HCT116 (cell line): ENCODE results near the gene GIMAP5. TPM values are rescaled to one million over a fixed set of nuclear protein-coding genes. Genes with fewer than 3 reads are reported as not detected.
"Not testable (repeated sequence)": the region's sequence is repeated elsewhere in the genome, so short reads cannot be mapped to it uniquely, and the experiment has no call there.

Experiments
- ATAC-seq: fragments of 200-7000 bp; cut with Tn5 transposase; 2 replicates; pipeline ENCODE4 v1.9.1; 2020; ENCODE audit warnings: mild to moderate bottlenecking, moderate library complexity
- BruUV-seq: library from RNA; stranded (reverse); fragments of 400-500 nt; replicated peaks from 2 replicates; lab custom pipeline; 2021; lab: Mats Ljungman, UMichigan
- CTCF ChIA-PET: fragments of 300-600 bp; sonication (Branson Sonifier 250); formaldehyde crosslinking; loops from one replicate; lab custom pipeline; 2021; ENCODE audit warnings: antibody characterized with exemption; lab: Charles Lee
- POLR2A ChIA-PET: fragments of 300-600, 350-600 bp; sonication (Branson Sonifier 250); formaldehyde crosslinking; loops from one replicate; lab custom pipeline; 2021; ENCODE audit warnings: antibody characterized with exemption; lab: Charles Lee
- RAD21 ChIA-PET, 2 experiments: fragments of 300-600 bp; sonication (Branson Sonifier 250); formaldehyde crosslinking; loops; one replicate each; lab custom pipeline; 2023; ENCODE audit warnings: low total read pairs in 2 of 2; ENCODE audit not compliant: uncharacterized antibody in 2 of 2, unreplicated experiment in 2 of 2, low non-redundant PET in 1 of 2; lab: Charles Lee
- DNase-seq: peaks from one replicate; pipeline ENCODE4 v3.0.0-alpha.2; 2010; ENCODE audit warnings: low read depth, low spot score
- H2AFZ ChIP-seq: fragments of 200-600 bp; shearing (Covaris generic), sonication (generic); 2 replicates; pipeline ENCODE4 v1.6.1; 2017; ENCODE audit warnings: low read depth, mixed run types, mixed read lengths, antibody characterized with exemption, low read length; ENCODE audit not compliant: poor library complexity, severe bottlenecking
- H3K27ac ChIP-seq: 2 replicates; pipeline ENCODE4 v1.5.1; 2012; ENCODE audit warnings: low read depth, low read length
- H3K27me3 ChIP-seq: fragments of 200-600 bp; sonication (generic); 2 replicates; pipeline ENCODE4 v1.6.1; 2016; ENCODE audit warnings: mixed run types, low read length, mixed read lengths; ENCODE audit not compliant: insufficient read depth
- H3K36me3 ChIP-seq, 2 experiments: fragments of 200-500 bp in 1 of 2; fragments of 200-600 bp in 1 of 2; sonication (Bioruptor generic) in 1 of 2; sonication (generic) in 1 of 2; 2 replicates each; pipeline versions ENCODE4 v1.5.1 to v1.6.1; 2014 to 2016; ENCODE audit warnings: low read length in 2 of 2, inconsistent platforms in 1 of 2, mixed read lengths in 1 of 2, mixed run types in 1 of 2; ENCODE audit not compliant: insufficient read depth in 2 of 2, control insufficient read depth in 1 of 2
- H3K4me1 ChIP-seq, 2 experiments: fragments of 200-600 bp in 1 of 2; sonication (generic) in 1 of 2; 2 replicates each; pipeline versions ENCODE4 v1.5.1 to v1.6.1; 2012 to 2017; ENCODE audit warnings: low read length in 2 of 2, inconsistent platforms in 1 of 2, mild to moderate bottlenecking in 1 of 2, mixed read lengths in 1 of 2, mixed run types in 1 of 2, moderate library complexity in 1 of 2; ENCODE audit not compliant: insufficient read depth in 2 of 2, control insufficient read depth in 1 of 2
- H3K4me2 ChIP-seq: fragments of 200-600 bp; sonication (generic); 2 replicates; pipeline ENCODE4 v1.6.1; 2017; ENCODE audit warnings: mixed run types, low read length, mixed read lengths
- H3K4me3 ChIP-seq, 2 experiments: fragments of 200-600 bp in 1 of 2; sonication (generic) in 1 of 2; replicated peaks in 1 of 2; 2 replicates each; pipeline ENCODE4 v1.5.1; 2011 to 2016; ENCODE audit warnings: low read length in 2 of 2, control low read depth in 1 of 2, low read depth in 1 of 2, mild to moderate bottlenecking in 1 of 2, mixed read lengths in 1 of 2, mixed run types in 1 of 2
- H3K79me2 ChIP-seq: fragments of 200-600 bp; sonication (generic); 2 replicates; pipeline ENCODE4 v1.6.1; 2017; ENCODE audit warnings: mild to moderate bottlenecking, mixed run types, low read length, moderate library complexity, mixed read lengths; ENCODE audit not compliant: insufficient read depth
- H3K9ac ChIP-seq: fragments of 200-600 bp; sonication (generic); 2 replicates; pipeline ENCODE4 v1.6.1; 2016; ENCODE audit warnings: low read length, mixed read lengths
- H3K9me2 ChIP-seq: fragments of 200-600 bp; sonication (generic), shearing (Covaris generic); 2 replicates; pipeline ENCODE4 v1.6.1; 2017; ENCODE audit warnings: mixed run types, mild to moderate bottlenecking, moderate library complexity; ENCODE audit not compliant: insufficient read depth
- H3K9me3 ChIP-seq, 2 experiments: fragments of 200-500 bp in 1 of 2; fragments of 200-600 bp in 1 of 2; sonication (Bioruptor generic) in 1 of 2; sonication (generic) in 1 of 2; 2 replicates each; pipeline ENCODE4 v1.6.1; 2014 to 2017; ENCODE audit warnings: low read length in 2 of 2, mixed read lengths in 2 of 2, inconsistent platforms in 1 of 2, low read depth in 1 of 2, mild to moderate bottlenecking in 1 of 2, mixed run types in 1 of 2, moderate library complexity in 1 of 2; ENCODE audit not compliant: control insufficient read depth in 1 of 2, insufficient read depth in 1 of 2
- H4K20me1 ChIP-seq: fragments of 200-600 bp; sonication (generic), shearing (Covaris generic); 2 replicates; pipeline ENCODE4 v1.6.1; 2017; ENCODE audit warnings: mixed run types, mild to moderate bottlenecking, moderate library complexity; ENCODE audit not compliant: insufficient read depth
- CBX3 ChIP-seq: IDR thresholded peaks from 2 replicates; pipeline ENCODE4 v1.6.1; 2012; ENCODE audit warnings: low read depth
- ZNF274 ChIP-seq: fragments of 200-500 bp; sonication (Bioruptor generic); IDR thresholded peaks from 2 replicates; pipeline ENCODE4 v1.6.1; 2014; ENCODE audit warnings: mild to moderate bottlenecking, low read depth, low read length, inconsistent platforms
- intact Hi-C: fragments of 100-400 bp; cut with micrococcal nuclease; formaldehyde crosslinking; loops from 2 replicates; pipeline ENCODE4 v1.10.0; 2022
- total RNA-seq: library from RNA; stranded (reverse); gene quantifications from one replicate; pipeline ENCODE4 v1.2.1, GENCODE V29; 2021; ENCODE audit not compliant: unreplicated experiment
- TF ChIP-seq, protein P1 (sequence below): IDR thresholded peaks from 2 replicates; pipeline ENCODE4 v1.6.1; 2011; ENCODE audit warnings: mild to moderate bottlenecking, low read length, moderate library complexity; ENCODE audit not compliant: insufficient replicate concordance; ENCODE audit errors: extremely low read depth

Gene GIMAP5
- total RNA-seq, 1 experiment from 2014 or later: 0.57 TPM

GRCh38 chr7:150769768-150770167 is 32.5 kb downstream of the GIMAP5 start:
- Histone ChIP-seq H3K36me3 (no peaks in the 10 kb centered on the region), H3K4me1 (no peaks in the 10 kb centered on the region), H3K4me2 (no peak overlapping the region), H3K79me2 (no peaks in the 10 kb centered on the region), H3K9me2 (no peaks in the 10 kb centered on the region), H2AFZ (no peak overlapping the region), H3K4me3 (no peak overlapping the region), H4K20me1 (no peaks in the 10 kb centered on the region), H3K9ac (no peak overlapping the region), H3K27me3 (peaks cover 12% of the 10 kb centered on the region; the same call in 1 of the 2 replicates), H3K27ac (no peak overlapping the region), H3K9me3 (no peaks in the 10 kb centered on the region)
- BruUV-seq: no TSS peak
- intact Hi-C loops: loop anchor here (10.0 kb wide), 1 partner anchor 245 kb away; no protein-coding TSS in a partner anchor
- POLR2A ChIA-PET: no interaction called here
- CTCF ChIA-PET: no interaction called here
- DNase-seq (no peak), ATAC-seq (no peak)
- TF ChIP-seq ZNF274 (no peak), CBX3 (no peak)
- TF ChIP-seq, protein P1, sequence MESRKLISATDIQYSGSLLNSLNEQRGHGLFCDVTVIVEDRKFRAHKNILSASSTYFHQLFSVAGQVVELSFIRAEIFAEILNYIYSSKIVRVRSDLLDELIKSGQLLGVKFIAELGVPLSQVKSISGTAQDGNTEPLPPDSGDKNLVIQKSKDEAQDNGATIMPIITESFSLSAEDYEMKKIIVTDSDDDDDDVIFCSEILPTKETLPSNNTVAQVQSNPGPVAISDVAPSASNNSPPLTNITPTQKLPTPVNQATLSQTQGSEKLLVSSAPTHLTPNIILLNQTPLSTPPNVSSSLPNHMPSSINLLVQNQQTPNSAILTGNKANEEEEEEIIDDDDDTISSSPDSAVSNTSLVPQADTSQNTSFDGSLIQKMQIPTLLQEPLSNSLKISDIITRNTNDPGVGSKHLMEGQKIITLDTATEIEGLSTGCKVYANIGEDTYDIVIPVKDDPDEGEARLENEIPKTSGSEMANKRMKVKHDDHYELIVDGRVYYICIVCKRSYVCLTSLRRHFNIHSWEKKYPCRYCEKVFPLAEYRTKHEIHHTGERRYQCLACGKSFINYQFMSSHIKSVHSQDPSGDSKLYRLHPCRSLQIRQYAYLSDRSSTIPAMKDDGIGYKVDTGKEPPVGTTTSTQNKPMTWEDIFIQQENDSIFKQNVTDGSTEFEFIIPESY: no peak
- RAD21 ChIA-PET: no interaction called here

- CTCF ChIA-PET: not testable (repeated sequence)
These were observed 36.9 kb downstream of the GIMAP5 start for GRCh38 chr7:150774131-150774530.

More at GRCh38 chr7:150774131-150774530, 36.9 kb downstream of the GIMAP5 start:
- H3K4me2 ChIP-seq, H3K36me3 ChIP-seq, H4K20me1 ChIP-seq, POLR2A ChIA-PET, H3K27ac ChIP-seq, H3K79me2 ChIP-seq, ATAC-seq, RAD21 ChIA-PET, H3K27me3 ChIP-seq, DNase-seq, BruUV-seq, H3K4me1 ChIP-seq, H3K9ac ChIP-seq, H2AFZ ChIP-seq, H3K9me2 ChIP-seq, H3K9me3 ChIP-seq, H3K4me3 ChIP-seq: not testable (repeated sequence)
- intact Hi-C loops: loop anchor here (10.0 kb wide), 1 partner anchor 241 kb away; no protein-coding TSS in a partner anchor
